GM12878 (cell line): ENCODE measurements around the gene ZMYM3. TPM values are rescaled to one million over a fixed set of nuclear protein-coding genes. Genes with fewer than 3 reads are reported as not detected.

Experiments used
- IKZF2 ChIP-seq, 2 experiments: fragments of 450-650 bp; IDR thresholded peaks; 2 replicates each; pipeline ENCODE4 v1.6.1; 2017; ENCODE audit warnings: mild to moderate bottlenecking in 2 of 2, moderate library complexity in 2 of 2
- NFXL1 ChIP-seq: fragments of 450-650 bp; IDR thresholded peaks from 2 replicates; pipeline ENCODE4 v1.6.1; 2017; ENCODE audit warnings: antibody characterized with exemption, mild to moderate bottlenecking, borderline replicate concordance
- RB1 ChIP-seq: fragments of 450-650 bp; formaldehyde crosslinking; IDR thresholded peaks from 2 replicates; pipeline ENCODE4 v1.6.1; 2017; ENCODE audit warnings: mild to moderate bottlenecking, borderline replicate concordance
- RCOR1 ChIP-seq: conservative IDR thresholded peaks from 2 replicates; pipeline ENCODE4 v1.6.1; 2012; ENCODE audit warnings: low read depth, low read length, improper control_type of control experiment
- TCF3 ChIP-seq: IDR thresholded peaks from 2 replicates; pipeline ENCODE4 v1.6.1; 2012; ENCODE audit warnings: low read depth, mild to moderate bottlenecking, low read length, borderline replicate concordance; ENCODE audit not compliant: insufficient read depth
- USF1 ChIP-seq: IDR thresholded peaks from 2 replicates; pipeline ENCODE4 v1.6.1; 2011; ENCODE audit warnings: borderline replicate concordance, low read depth, mild to moderate bottlenecking, moderate library complexity, mixed read lengths, low read length; ENCODE audit not compliant: insufficient read depth; ENCODE audit errors: extremely low read length
- ZNF687 ChIP-seq: fragments of 450-650 bp; IDR thresholded peaks from 2 replicates; pipeline ENCODE4 v1.6.1; 2017; ENCODE audit warnings: mild to moderate bottlenecking, moderate library complexity
- polyA plus RNA-seq, 11 experiments: library from polyadenylated mRNA; depleted of rRNA in 4 of 11; unstranded in 6 of 11; stranded (reverse) in 5 of 11; fragments of >200 nt; fragmentation: Nextera tagmentation in 4 of 11; fragmentation: Illumina TruSeq in 1 of 11; extraction: Ambion mirVana in 4 of 11; extraction: Trizol in 1 of 11; gene quantifications; 1 replicate in 1 of 11; 2 replicates in 10 of 11; pipeline versions ENCODE4 v1.2.1 to v1.2.3, GENCODE V29; 2011 to 2016; ENCODE audit warnings: inconsistent platforms in 2 of 11, missing spikeins in 2 of 11, low read depth in 1 of 11
- total RNA-seq, 4 experiments: library from RNA; depleted of rRNA in 3 of 4; stranded (reverse); fragments of >200 nt in 3 of 4; fragmentation: Illumina TruSeq in 1 of 4; extraction: Trizol in 1 of 4; gene quantifications; 2 replicates each; pipeline versions ENCODE4 v1.2.1 to v1.2.3, GENCODE V29; 2013 to 2021

The ZMYM3 gene
- total and polyA plus RNA-seq, 10 of the 15 experiments (the other 5 are each of a cell fraction or from before 2014, with no cell fraction given): 2.3 to 28.1 (median 12.3) TPM

GRCh38 chrX:71235482-71235881, 18.5 kb downstream of the ZMYM3 start (continued):
- TF ChIP-seq ZNF687: no peak
- no peak for TF ChIP-seq RB1
- TF ChIP-seq NFXL1: no peak
- TF ChIP-seq TCF3: no peak
- no peak for TF ChIP-seq USF1
- no peak for TF ChIP-seq RCOR1
- TF ChIP-seq IKZF2 (IDR thresholded peaks at IDR 0.05): no peak
- TF ChIP-seq, all 136 proteins: peak for 0
